Esophagus squamous epithelium (tissue), 4 donors: ENCODE data around the gene FMO3.

Source experiments
- CTCF ChIP-seq, 6 experiments: fragments of 450-650 bp in 4 of 6; fragments of 200-600 bp in 2 of 6; sonication (generic) in 2 of 6; IDR thresholded peaks; one replicate each; pipeline ENCODE4 v1.5.1; 2016 to 2019; ENCODE audit warnings: antibody characterized with exemption in 6 of 6, mild to moderate bottlenecking in 4 of 6, moderate library complexity in 4 of 6
- POLR2A ChIP-seq, 4 donors: fragments of 450-650 bp; IDR thresholded peaks; one replicate each; pipeline ENCODE4 v1.6.1; 2017; ENCODE audit warnings: antibody characterized with exemption in 4 of 4, mild to moderate bottlenecking in 4 of 4, moderate library complexity in 3 of 4

- TF ChIP-seq CTCF (IDR thresholded peaks at IDR 0.05), result no peak
- TF ChIP-seq POLR2A (IDR thresholded peaks at IDR 0.05), result no peak
These were observed 49.7 kb downstream of the FMO3 start for GRCh38 chr1:171140401-171140800.
